HT-29 (cell line): ENCODE data around the gene MREG. TPM values are rescaled to one million over a fixed set of nuclear protein-coding genes. Genes with fewer than 3 reads are reported as not detected.

Experiments
- DNase-seq: peaks from one replicate; pipeline ENCODE4 v3.0.0-alpha.2; 2015; ENCODE audit warnings: low spot score
- total RNA-seq: library from RNA; depleted of rRNA; stranded (reverse); fragments of >200 nt; shearing (Covaris generic); gene quantifications from 2 replicates; pipeline ENCODE4 v1.2.3, GENCODE V29; 2014; rRNA removed

Gene MREG, protein sequence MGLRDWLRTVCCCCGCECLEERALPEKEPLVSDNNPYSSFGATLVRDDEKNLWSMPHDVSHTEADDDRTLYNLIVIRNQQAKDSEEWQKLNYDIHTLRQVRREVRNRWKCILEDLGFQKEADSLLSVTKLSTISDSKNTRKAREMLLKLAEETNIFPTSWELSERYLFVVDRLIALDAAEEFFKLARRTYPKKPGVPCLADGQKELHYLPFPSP
- 11.9 and 13.8 TPM in 2 replicates for total RNA-seq

DNA sequence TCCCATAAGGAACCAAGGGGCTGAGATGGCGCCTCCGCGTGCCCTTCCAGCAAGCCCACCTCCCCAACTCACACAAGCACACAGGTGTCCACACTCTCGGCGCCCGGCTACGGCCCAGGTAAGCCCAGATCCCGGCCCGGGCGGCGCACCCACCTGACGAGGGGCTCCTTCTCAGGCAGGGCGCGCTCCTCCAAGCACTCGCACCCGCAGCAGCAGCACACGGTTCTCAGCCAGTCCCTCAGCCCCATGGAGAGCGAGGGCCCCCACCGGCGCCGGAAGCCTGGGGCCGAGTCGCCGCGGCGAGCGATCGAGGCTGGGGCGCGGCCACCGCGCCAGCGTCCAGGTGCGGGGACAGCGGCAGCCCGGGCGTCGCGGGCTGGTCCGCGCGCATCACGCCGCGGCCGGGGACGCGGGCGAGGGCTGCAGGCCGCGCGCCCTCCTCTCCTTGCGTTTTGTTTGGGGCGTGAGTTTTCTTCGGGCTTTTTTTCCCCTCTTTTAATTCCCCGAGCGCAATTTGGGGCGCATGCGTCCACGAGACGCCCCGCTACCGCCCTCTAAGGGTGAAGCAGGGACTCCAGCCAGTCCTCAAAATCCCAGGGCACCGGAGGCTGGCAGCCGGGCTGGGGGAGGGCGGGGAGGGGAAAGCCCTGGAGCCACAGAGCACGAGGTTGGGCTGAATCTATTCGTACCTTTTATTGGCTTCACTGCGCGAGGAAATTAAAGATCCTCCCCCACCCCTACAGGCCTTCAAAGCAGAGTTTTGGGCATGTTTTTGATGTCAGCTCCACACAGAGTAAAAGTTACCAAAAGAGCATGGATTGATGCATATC lies at the start of gene MREG:
MREG (minus strand) TSS at position 472 of the 830 bp plus-strand sequence; CDS start at position 248, 224 bp downstream.
- DNase-seq: peak; percentile 86

DNA sequence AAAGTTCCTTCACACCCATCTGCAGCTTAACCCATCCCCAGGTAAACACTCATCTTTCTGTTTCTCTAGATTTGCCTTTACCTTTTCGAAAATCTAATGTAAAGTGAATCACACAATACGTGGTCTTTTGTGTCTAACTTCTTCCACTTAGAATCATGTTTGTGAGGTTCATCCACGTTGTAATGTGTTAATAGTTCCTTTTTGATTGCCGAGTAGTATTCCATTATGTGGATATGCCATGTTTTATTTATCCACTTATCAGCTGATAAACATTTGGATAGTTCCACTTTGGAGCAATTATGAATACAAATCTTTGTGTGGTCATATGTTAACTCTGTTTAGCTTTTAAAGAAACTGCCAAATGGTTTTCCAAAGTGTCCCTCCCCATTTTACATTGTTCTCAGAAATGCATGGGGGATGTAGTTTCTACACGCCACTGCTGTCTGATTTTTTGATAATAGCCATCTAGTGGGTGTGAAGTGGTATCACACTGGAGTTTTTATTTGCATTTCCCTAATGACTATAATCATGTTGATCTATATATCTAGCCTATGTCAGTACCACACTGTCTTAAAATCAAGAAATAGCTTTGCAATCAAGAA lies 46.0 kb upstream of the MREG start:
- DNase-seq: peak; percentile 24

- DNase-seq: peak; percentile 86
These were observed 44.4 kb upstream of the MREG start for GRCh38 chr2:216057688-216058193.

GRCh38 chr2:216056739-216057138 lies 43.4 kb upstream of the MREG start:
- DNase-seq: peak; percentile 58

DNA sequence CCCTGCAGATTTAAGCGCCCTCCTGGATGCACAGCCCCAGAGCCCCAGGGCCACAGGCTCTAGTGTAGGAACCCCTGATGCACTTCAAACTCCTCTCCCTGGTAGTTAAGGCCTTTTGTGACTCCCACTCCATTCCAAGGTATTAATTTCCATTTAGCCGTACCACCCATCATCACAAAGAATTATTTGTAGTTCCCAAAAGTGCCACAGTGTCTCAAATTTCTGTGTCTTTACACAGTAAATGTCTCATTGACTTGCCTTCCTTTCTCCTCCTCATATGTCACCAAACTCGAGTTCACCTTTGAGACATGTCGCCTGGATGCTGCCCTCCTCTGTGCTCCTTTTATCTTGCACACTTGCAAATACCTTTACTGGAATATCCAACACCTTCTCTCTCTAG lies 42.3 kb upstream of the MREG start:
- DNase-seq: no peak

- DNase-seq: no peak
These were observed 39.1 kb upstream of the MREG start for GRCh38 chr2:216052420-216052819.

DNA sequence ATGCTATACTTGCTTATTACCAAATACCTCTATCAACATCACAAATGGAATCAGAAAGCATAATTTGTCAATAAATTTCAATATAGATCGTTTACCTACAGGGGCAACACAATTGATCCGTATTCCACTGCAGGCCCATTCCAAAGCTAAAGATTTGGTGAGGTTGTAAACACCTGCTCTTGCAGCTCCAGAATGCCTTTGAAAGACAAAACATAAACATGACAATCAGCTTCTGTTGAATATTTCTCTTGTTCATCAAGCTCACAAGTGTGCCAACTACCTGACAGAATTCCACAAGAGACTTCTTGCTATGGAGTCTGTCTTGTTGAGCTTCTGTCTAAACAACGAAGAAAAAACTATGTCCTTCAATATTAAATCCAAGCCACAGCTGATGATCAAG lies 38.0 kb upstream of the MREG start:
- no peak for DNase-seq

GRCh38 chr2:216049452-216049851 lies 36.1 kb upstream of the MREG start:
- no peak for DNase-seq

GRCh38 chr2:216047397-216047796 lies 34.0 kb upstream of the MREG start:
- DNase-seq: no peak

GRCh38 chr2:216044883-216045486 lies 31.6 kb upstream of the MREG start:
- DNase-seq: no peak

DNA sequence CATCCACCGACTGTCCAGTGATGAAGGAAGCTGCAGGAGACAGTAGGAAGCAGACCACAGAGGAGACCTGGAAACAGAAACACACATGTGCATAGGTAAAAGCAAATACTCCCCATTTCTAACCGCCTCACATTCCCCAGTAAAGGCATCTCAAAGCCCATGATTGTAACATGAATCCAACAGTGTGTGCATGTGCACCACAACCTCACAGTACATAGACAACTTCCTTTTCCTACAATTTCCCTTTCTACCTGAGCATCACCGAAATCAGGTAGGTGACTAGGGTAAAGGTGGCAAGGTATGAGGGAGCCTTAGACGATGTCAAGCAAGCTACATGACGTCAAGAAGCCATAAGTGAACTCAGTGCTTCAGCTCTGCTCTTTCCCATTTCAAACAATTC lies 30.6 kb upstream of the MREG start:
- no peak for DNase-seq

- no peak for DNase-seq
These were observed 28.1 kb upstream of the MREG start for GRCh38 chr2:216041438-216041837.

DNA sequence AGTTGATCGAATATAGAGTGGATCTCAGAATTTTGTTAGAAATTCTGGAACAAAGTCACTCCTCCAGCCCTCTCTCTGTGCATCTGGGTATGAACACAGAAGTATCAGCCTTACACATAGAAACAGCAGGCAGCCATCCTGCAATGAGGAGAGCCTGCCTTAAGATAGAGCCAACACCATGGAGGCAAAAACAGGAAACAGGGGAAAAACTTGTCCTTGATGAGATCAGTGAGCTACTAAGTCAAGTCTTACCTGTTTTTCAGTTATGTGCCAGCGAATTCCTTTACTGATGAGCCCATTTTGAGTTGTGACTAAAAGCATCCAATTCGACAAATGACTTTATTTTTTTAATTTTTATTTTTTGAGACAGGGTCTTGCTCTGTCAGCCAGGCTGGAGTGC lies 26.6 kb upstream of the MREG start:
- DNase-seq: no peak

- peak; percentile 86 for DNase-seq
These were observed 20.7 kb upstream of the MREG start for GRCh38 chr2:216034065-216034464.

- no peak for DNase-seq
These were observed 20.1 kb upstream of the MREG start for GRCh38 chr2:216033403-216033802.

DNA sequence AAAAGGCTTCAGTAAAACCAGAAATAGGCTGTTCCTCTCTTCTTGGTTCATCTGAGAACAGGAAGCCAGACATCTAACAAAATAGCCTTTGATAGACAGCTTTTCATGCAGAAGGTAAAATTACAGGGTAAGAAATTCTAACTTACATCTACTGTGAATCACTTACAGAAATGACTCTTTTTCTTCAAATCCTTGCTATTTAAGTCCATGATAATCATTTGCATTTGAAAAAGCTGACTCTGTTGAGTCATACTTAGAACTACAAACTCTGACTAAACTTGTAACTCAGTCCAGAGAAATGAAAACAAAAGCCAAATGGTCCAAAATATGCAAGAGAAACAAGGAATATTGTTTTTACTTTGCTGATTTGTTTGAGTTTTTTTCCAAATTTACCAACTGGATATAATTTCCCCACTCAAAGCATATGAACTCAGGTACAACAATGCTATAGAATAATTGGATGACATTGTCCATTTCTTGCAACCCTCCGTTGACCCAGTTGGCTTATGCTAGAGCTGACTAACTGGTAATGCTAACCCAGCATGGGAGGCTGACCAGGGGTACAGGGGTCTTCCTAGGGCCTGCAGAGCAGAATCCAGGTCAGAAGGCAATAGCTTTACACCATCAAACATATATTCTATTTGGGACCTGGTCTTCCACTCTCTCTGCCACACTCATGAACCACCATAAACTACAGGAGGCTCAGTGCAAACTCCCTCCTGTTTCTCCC lies 18.8 kb upstream of the MREG start:
- no peak for DNase-seq

- DNase-seq: no peak
These were observed 16.9 kb upstream of the MREG start for GRCh38 chr2:216030216-216030615.

DNA sequence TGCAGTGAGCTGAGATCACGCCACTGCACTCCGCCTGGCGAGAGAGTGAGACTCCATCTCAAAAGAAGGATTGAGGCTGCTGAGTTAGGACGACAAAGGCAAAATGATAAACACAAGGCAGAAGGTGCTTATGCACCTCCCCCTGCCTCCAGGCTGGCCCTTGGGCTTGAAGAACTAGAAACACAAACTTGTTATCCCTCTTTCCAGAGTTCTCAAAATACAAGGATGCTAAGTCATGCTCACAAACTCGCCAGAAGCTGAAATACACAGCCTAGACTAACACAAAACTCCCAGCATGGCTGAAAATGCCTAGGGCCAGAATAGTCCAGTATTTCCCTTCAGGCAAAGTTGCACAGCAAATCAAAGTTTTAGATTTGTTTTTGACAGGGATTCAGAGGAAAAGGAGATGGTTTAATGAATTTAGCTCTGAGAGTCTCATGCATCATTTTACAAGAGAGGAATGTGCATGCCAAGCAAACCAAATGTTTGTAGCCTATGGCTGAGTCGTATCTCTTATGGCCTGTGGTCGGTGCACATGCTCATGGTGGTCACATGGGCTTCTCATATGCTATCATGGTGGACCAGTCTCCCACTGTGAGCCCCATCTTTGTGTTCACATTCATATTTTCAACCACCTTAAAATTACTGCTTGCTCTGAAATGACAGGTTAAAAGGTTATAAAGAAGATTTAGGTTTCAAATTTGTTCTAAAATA lies 16.2 kb upstream of the MREG start:
- DNase-seq: no peak

GRCh38 chr2:216024779-216025336 lies 11.5 kb upstream of the MREG start:
- no peak for DNase-seq

DNA sequence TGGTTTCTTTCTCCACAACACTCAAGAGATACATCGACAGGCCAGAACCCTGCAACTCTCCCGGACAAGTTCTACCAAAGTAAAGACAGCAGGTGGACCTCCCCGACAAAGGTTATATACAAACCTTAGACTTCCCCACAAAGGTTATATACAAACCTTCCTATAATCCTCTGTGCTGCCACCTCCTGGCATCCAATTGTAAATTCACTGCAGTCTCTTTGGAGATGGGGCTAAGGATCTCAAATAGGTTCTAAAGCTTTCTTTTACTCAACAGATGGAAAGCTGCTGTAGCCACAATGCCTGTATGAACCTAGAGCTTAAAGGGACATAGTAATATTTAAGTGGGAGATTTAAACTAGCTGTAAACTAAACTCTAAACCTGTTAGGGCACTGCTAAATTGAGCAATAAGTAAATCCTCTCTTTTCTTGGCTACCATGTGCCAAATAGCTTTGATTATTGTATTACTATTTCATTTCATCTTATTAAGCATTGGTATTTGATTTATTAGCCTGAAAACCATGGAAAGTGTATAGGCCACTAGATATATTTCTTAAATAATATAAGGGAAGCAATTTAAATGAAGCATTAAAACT lies 9.8 kb upstream of the MREG start:
- peak; percentile 77 for DNase-seq
